HL-60 (cell line): Measurements from ENCODE around the gene SGSH.

Experiments used
- DNase-seq, 2 experiments: peaks; one replicate each; pipeline ENCODE4 v3.0.0-alpha.2; 2010 to 2020; ENCODE audit warnings: low read depth in 1 of 2, low spot score in 1 of 2
- H3K27ac ChIP-seq: fragments of 250-450 bp; sonication (Bioruptor Pico); replicated peaks from 2 replicates; pipeline ENCODE4 v1.5.1; 2020; ENCODE audit warnings: mild to moderate bottlenecking, moderate library complexity
- H3K27me3 ChIP-seq: fragments of 250-450 bp; sonication (Bioruptor Pico); 2 replicates; pipeline ENCODE4 v1.5.1; 2021; ENCODE audit warnings: mild to moderate bottlenecking, moderate library complexity; ENCODE audit not compliant: insufficient read depth, poor library complexity, severe bottlenecking
- H3K4me3 ChIP-seq: replicated peaks from 2 replicates; pipeline ENCODE4 v1.5.1; 2011; ENCODE audit warnings: mild to moderate bottlenecking, control low read depth, low read length; ENCODE audit not compliant: insufficient read depth
- CTCF ChIP-seq: IDR thresholded peaks from one replicate; pipeline ENCODE4 v1.5.1; 2011; ENCODE audit warnings: low read length, control low read depth, inconsistent platforms; ENCODE audit not compliant: insufficient read depth
- GABPA ChIP-seq: IDR thresholded peaks from 2 replicates; pipeline ENCODE4 v1.6.1; 2012; ENCODE audit warnings: low read depth
- POLR2AphosphoS5 ChIP-seq: IDR thresholded peaks from 2 replicates; pipeline ENCODE4 v1.6.1; 2012; ENCODE audit warnings: low read depth
- REST ChIP-seq: IDR thresholded peaks from 2 replicates; pipeline ENCODE4 v1.6.1; 2012; ENCODE audit warnings: low read depth; ENCODE audit not compliant: insufficient replicate concordance
- SPI1 ChIP-seq: IDR thresholded peaks from 2 replicates; pipeline ENCODE4 v1.6.1; 2012; ENCODE audit warnings: low read depth, mild to moderate bottlenecking, borderline replicate concordance

The SGSH gene

GRCh38 chr17:80233202-80233601 is 13.1 kb upstream of the SGSH start:
- Histone ChIP-seq H3K27ac (no peak overlapping the region), H3K4me3 (no peak overlapping the region), H3K27me3 (peaks cover under 1% of the 10 kb centered on the region)
- no peak for DNase-seq
- TF ChIP-seq REST (no peak), GABPA (no peak), CTCF (no peak), SPI1 (no peak), POLR2AphosphoS5 (no peak)

GRCh38 chr17:80232438-80232837 is 12.3 kb upstream of the SGSH start:
- no peak for DNase-seq
- Histone ChIP-seq H3K27ac (no peak overlapping the region), H3K27me3 (peaks cover 3% of the 10 kb centered on the region), H3K4me3 (no peak overlapping the region)
- TF ChIP-seq GABPA (no peak), SPI1 (no peak), CTCF (no peak), REST (no peak), POLR2AphosphoS5 (no peak)

DNA sequence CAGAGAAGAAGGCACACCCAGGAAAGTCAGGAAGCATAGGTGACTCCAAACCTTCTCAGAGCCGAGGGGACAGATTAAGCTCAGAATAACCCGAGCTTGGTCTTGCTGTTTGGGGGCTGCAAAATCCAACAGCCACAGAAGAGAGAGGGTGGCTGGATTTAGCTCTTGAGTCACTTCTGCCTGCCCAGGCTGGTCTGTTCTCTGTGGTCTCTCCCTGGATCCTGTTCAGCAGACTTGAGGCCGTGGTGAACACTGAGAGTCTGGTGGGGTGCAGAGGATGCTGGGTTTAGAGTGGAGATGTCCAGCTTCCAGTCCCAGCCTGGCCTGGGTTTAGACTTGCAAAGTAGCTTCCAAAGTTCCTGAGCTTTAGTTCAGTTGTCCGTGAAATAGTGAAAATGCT is 8.9 kb upstream of the SGSH start:
- peaks cover 6% of the 10 kb centered on the region for H3K27me3 ChIP-seq
- TF ChIP-seq POLR2AphosphoS5 (no peak), GABPA (no peak), REST (no peak), CTCF (no peak), SPI1 (no peak)
- DNase-seq: no peak
- no peak overlapping the region for H3K27ac ChIP-seq
- H3K4me3 ChIP-seq: no peak overlapping the region
